Ovary (tissue), 9 donors: Measurements from ENCODE around the gene DOCK1. TPM values are rescaled to one million over a fixed set of nuclear protein-coding genes. Genes with fewer than 3 reads are reported as not detected.

Experiments
- DNase-seq, 5 donors: peaks; one replicate each; pipeline ENCODE4 v3.0.0-alpha.2; 2019 to 2020
- H3K27ac ChIP-seq, 2 donors: fragments of 200-600 bp; one replicate each; pipeline versions ENCODE4 v1.5.1 to v1.8.0; 2019 to 2022
- H3K27me3 ChIP-seq: fragments of 200-600 bp; one replicate; pipeline ENCODE4 v1.8.0; 2022
- H3K36me3 ChIP-seq: fragments of 200-600 bp; sonication (generic); one replicate; pipeline ENCODE4 v1.5.1; 2019
- H3K4me1 ChIP-seq: one replicate; pipeline ENCODE4 v1.8.1; 2013; ENCODE audit warnings: mild to moderate bottlenecking, moderate library complexity; ENCODE audit not compliant: insufficient read depth
- H3K4me3 ChIP-seq: fragments of 200-600 bp; sonication (generic); one replicate; pipeline ENCODE4 v1.5.1; 2017
- H3K9me3 ChIP-seq, 2 donors: fragments of 200-600 bp in 1 of 2; sonication (generic) in 1 of 2; one replicate each; pipeline versions ENCODE4 v1.5.1 to v1.8.1; 2013 to 2019; ENCODE audit warnings: mild to moderate bottlenecking in 1 of 2, moderate library complexity in 1 of 2
- EP300 ChIP-seq: sonication (generic); formaldehyde crosslinking; IDR thresholded peaks from one replicate; pipeline ENCODE4 v1.6.1; 2017; ENCODE audit warnings: antibody characterized with exemption
- POLR2A ChIP-seq: fragments of 450-650 bp; IDR thresholded peaks from one replicate; pipeline ENCODE4 v1.6.1; 2017; ENCODE audit warnings: antibody characterized with exemption, mild to moderate bottlenecking, moderate library complexity
- WGBS, 3 donors: extraction: QIAGEN DNeasy Blood & Tissue Kit in 1 of 3; methylation state at CpG; one replicate each; pipeline versions ENCODE4 v1.1.5 to v1.1.7; 2013 to 2017; 5-methylcytosine and 5-hydroxymethylcytosine counted together
- intact Hi-C, 4 donors: fragments of 100-400 bp; cut with DNase I; formaldehyde crosslinking; loops; one replicate each; pipeline versions ENCODE4 v1.11.0 to v1.15.1; 2022 to 2023
- polyA plus RNA-seq, 2 donors: library from polyadenylated mRNA; stranded (reverse); fragments of 200-250 nt in 1 of 2; fragments of 350-450 nt in 1 of 2; fragmentation: Illumina TruSeq in 1 of 2; extraction: RNeasy Lipid Tissue Mini Kit (QIAGEN cat#74804) in 1 of 2; gene quantifications; one replicate each; pipeline ENCODE4 v1.2.3, GENCODE V29; 2013 to 2014
- total RNA-seq, 7 donors: library from RNA; depleted of rRNA in 2 of 7; stranded (reverse); fragments of >200 nt in 2 of 7; fragmentation: NEBNext Ultra II Directional in 3 of 7; extraction: Animal tissue kit (Norgen Biotek cat#: 25700) in 3 of 7; gene quantifications; one replicate each; pipeline versions ENCODE4 v1.1.0 to v1.2.4, GENCODE V29; 2016 to 2023
- TF ChIP-seq, protein P1 (sequence below), 3 donors: fragments of 450-650 bp in 2 of 3; fragments of 200-600 bp in 1 of 3; IDR thresholded peaks; one replicate each; pipeline versions ENCODE4 v1.5.1 to v1.8.0; 2016 to 2022; ENCODE audit warnings: antibody characterized with exemption in 3 of 3, mild to moderate bottlenecking in 1 of 3
- donor health status: DM: no; HTN: no; CAD: no; lungs with moderate emphysema.
- donor health status: DM: no; HTN: no; CAD: no.
- donor health status: Bipolar disorder and iron deficiency.
- donor health status: DM: yes; HTN: yes; CAD: no.
- donor health status: DM: no; HTN: no; CAD: no.
- donor health status: DM: yes; HTN: yes; CAD: no.

Gene DOCK1
- total and polyA plus RNA-seq, 9 donors = 24.7 to 68.3 (median 51.1) TPM

DNA sequence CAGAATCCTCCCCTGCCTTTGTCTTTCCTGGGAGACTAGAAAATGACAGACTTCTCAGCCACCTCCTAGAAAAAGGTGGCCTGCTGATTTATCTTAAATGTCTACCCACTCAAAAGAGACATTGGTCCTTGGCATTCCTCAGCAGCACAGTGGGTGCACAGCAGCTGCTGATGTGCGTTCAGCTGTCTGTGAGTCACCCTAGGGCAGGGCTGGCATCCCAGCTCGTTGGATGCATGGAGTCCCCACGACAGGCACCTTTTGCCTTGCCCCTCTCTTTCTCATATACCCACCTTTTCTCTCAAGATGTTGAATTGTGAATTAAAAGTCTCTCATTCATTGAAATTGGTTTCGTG lies 113.0 kb downstream of the DOCK1 start:
- WGBS, 3 donors = 91 to 95% (median 92%) methylated on average over 4 of the region's 4 CpGs
- no peak for DNase-seq
- no peak overlapping the region for H3K4me3 ChIP-seq
- H3K4me1 ChIP-seq = peaks cover 3% of the 10 kb centered on the region
- no peaks in the 10 kb centered on the region for H3K9me3 ChIP-seq
- TF ChIP-seq POLR2A = no peak
- no peak for TF ChIP-seq EP300
- TF ChIP-seq, protein P1, sequence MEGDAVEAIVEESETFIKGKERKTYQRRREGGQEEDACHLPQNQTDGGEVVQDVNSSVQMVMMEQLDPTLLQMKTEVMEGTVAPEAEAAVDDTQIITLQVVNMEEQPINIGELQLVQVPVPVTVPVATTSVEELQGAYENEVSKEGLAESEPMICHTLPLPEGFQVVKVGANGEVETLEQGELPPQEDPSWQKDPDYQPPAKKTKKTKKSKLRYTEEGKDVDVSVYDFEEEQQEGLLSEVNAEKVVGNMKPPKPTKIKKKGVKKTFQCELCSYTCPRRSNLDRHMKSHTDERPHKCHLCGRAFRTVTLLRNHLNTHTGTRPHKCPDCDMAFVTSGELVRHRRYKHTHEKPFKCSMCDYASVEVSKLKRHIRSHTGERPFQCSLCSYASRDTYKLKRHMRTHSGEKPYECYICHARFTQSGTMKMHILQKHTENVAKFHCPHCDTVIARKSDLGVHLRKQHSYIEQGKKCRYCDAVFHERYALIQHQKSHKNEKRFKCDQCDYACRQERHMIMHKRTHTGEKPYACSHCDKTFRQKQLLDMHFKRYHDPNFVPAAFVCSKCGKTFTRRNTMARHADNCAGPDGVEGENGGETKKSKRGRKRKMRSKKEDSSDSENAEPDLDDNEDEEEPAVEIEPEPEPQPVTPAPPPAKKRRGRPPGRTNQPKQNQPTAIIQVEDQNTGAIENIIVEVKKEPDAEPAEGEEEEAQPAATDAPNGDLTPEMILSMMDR (IDR thresholded peaks at IDR 0.05) = no peak
- no peak overlapping the region for H3K27ac ChIP-seq
- H3K27me3 ChIP-seq = no peaks in the 10 kb centered on the region
- no peaks in the 10 kb centered on the region for H3K36me3 ChIP-seq
- intact Hi-C loops = no loop called here

DNA sequence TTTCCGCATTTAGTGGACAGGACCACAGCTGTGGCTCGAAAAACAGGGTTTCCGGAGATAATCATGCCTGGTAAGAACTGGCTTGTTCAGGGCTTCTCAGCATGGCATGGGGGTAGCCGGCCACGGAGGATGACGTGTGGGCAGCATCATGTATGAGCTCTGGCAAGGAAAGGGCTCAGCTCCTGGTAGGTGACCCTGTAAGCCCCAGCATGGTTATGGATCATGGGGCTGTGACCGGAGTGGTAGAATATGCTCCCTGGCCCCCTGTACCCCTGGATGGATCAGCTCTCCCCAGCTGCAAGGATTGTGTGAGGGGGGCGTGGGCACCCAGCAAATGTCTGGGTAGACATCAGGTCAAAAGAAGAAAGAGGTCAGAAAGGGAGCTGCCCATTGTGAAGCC lies 113.5 kb downstream of the DOCK1 start:
- no peaks in the 10 kb centered on the region for H3K9me3 ChIP-seq
- DNase-seq = no peak
- H3K4me1 ChIP-seq = no peaks in the 10 kb centered on the region
- TF ChIP-seq POLR2A = no peak
- TF ChIP-seq, protein P1 (IDR thresholded peaks at IDR 0.05) = no peak
- TF ChIP-seq EP300 = no peak
- H3K27me3 ChIP-seq = no peaks in the 10 kb centered on the region
- intact Hi-C loops = no loop called here
- no peak overlapping the region for H3K4me3 ChIP-seq
- no peaks in the 10 kb centered on the region for H3K36me3 ChIP-seq
- WGBS, 3 donors = 97 to 98% (median 98%) methylated on average over 8 of the region's 8 CpGs
- no peak overlapping the region for H3K27ac ChIP-seq

DNA sequence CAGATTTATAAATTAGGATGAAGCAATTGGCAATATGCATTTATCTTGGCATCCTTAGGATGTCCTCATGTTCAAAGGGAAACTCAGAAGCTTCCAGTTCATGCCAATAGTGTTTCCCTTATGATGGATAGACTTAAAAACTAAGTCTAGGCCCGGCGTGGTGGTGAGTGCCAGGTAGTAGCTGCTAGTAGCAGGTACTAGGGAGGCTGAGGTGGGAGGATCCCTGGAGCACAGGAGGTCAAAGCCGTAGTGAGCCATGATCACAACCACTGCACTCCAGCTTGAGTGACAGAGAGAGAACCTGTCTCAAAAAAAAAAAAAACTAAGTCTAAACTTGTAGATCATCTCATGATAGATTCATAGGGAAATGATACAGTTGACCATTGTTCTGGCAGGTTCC lies 115.0 kb downstream of the DOCK1 start:
- Histone ChIP-seq H3K9me3 (no peaks in the 10 kb centered on the region), H3K27ac (no peak overlapping the region), H3K27me3 (no peaks in the 10 kb centered on the region), H3K4me1 (no peaks in the 10 kb centered on the region), H3K4me3 (no peak overlapping the region), H3K36me3 (no peaks in the 10 kb centered on the region)
- WGBS, 3 donors = 94 to 97% (median 97%) methylated on average over 3 of the region's 3 CpGs
- no peak for DNase-seq
- intact Hi-C loops = no loop called here
- TF ChIP-seq EP300 (no peak), POLR2A (no peak)
- TF ChIP-seq, protein P1 (IDR thresholded peaks at IDR 0.05) = no peak

DNA sequence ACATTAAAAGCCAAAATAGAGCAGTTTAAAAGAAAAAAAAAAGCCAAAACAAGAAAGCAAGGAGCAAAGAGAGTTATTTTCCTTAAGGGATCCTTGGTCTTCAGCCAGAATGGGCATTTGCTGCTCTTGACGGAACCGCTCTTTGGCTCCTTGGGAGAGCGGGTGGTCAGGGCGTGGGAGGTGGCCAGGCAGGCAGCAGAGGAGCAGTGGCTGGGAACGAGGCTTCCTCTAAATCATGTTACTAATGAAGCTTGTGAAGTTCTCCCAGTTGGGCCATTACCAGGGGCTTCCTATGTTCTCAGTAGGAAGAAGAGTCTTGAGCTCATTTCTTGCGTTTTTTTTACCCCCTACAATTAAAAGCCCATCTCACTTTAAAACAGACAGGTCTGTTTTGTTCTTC lies 116.6 kb downstream of the DOCK1 start:
- intact Hi-C loops = no loop called here
- no peaks in the 10 kb centered on the region for H3K4me1 ChIP-seq
- H3K9me3 ChIP-seq = no peaks in the 10 kb centered on the region
- no peak for TF ChIP-seq EP300
- no peak for TF ChIP-seq POLR2A
- TF ChIP-seq, protein P1 (IDR thresholded peaks at IDR 0.05) = no peak
- no peak overlapping the region for H3K4me3 ChIP-seq
- no peaks in the 10 kb centered on the region for H3K36me3 ChIP-seq
- 71 to 78% (median 76%) methylated on average over 6 of the region's 6 CpGs for WGBS, 3 donors
- H3K27me3 ChIP-seq = no peaks in the 10 kb centered on the region
- H3K27ac ChIP-seq = no peak overlapping the region
- no peak for DNase-seq
